ENCODE measurements around the gene IGFALS.

DNA sequence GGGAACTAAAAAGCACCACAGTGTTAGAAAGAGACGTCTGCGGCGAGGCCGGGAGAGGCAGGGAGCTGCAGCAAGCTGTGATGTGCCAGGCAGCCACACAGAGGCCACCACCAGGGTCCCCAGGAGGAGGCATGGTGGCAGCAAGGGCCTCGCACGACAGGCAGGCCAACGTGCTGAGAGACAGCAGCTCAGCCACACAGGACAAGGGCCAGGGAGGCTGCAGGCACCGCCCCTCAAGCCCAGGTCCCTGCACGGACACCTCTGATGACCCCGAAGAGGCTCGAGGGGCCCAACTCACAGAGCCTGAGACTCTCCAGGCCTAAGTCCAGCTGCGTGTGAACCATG is 27.4 kb upstream of the IGFALS start:
- TF ChIP-seq MAZ (IDR thresholded peaks at IDR 0.05; ENCODE audit: borderline replicate concordance, low read depth, low read length) (no peak), POLR2A (IDR thresholded peaks at IDR 0.05; ENCODE audit: low read depth, low read length) (no peak), FOS (IDR thresholded peaks at IDR 0.05; ENCODE audit: low read depth, low read length) (no peak), BHLHE40 (IDR thresholded peaks at IDR 0.05; ENCODE audit: low read depth, low read length) (no peak), CHD1 (IDR thresholded peaks at IDR 0.05; ENCODE audit: low read depth, low read length) (no peak), RAD21 (IDR thresholded peaks at IDR 0.05; ENCODE audit: low read length) (no peak), SMC3 (IDR thresholded peaks at IDR 0.05; ENCODE audit: low read depth, low read length) (no peak), CEBPB (IDR thresholded peaks at IDR 0.05; ENCODE audit: low read depth, low read length) (no peak), RCOR1 (IDR thresholded peaks at IDR 0.05; ENCODE audit: insufficient replicate concordance, low read length) (no peak), MXI1 (IDR thresholded peaks at IDR 0.05; ENCODE audit: borderline replicate concordance, low read depth, low read length) (no peak), MAFK (IDR thresholded peaks at IDR 0.05; ENCODE audit: low read depth, low read length) (no peak)
- TF ChIP-seq, protein P1, sequence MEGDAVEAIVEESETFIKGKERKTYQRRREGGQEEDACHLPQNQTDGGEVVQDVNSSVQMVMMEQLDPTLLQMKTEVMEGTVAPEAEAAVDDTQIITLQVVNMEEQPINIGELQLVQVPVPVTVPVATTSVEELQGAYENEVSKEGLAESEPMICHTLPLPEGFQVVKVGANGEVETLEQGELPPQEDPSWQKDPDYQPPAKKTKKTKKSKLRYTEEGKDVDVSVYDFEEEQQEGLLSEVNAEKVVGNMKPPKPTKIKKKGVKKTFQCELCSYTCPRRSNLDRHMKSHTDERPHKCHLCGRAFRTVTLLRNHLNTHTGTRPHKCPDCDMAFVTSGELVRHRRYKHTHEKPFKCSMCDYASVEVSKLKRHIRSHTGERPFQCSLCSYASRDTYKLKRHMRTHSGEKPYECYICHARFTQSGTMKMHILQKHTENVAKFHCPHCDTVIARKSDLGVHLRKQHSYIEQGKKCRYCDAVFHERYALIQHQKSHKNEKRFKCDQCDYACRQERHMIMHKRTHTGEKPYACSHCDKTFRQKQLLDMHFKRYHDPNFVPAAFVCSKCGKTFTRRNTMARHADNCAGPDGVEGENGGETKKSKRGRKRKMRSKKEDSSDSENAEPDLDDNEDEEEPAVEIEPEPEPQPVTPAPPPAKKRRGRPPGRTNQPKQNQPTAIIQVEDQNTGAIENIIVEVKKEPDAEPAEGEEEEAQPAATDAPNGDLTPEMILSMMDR (conservative IDR thresholded peaks at IDR 0.05; ENCODE audit: low read depth, low read length), result no peak
- TF ChIP-seq, protein P2, sequence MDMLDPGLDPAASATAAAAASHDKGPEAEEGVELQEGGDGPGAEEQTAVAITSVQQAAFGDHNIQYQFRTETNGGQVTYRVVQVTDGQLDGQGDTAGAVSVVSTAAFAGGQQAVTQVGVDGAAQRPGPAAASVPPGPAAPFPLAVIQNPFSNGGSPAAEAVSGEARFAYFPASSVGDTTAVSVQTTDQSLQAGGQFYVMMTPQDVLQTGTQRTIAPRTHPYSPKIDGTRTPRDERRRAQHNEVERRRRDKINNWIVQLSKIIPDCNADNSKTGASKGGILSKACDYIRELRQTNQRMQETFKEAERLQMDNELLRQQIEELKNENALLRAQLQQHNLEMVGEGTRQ (IDR thresholded peaks at IDR 0.05; ENCODE audit: low read depth, low read length), result no peak
